Stimulated activated CD8-positive, alpha-beta memory T cell treated with anti-CD3 and anti-CD28 coated beads, Interleukin-15, amount 100 ng/mL, for 24 hours (primary cell): ENCODE data around the gene LRRC59.

Experiments
- DNase-seq: peaks from one replicate; pipeline ENCODE4 v3.0.0-alpha.2; 2020; ENCODE audit warnings: low read depth

Gene LRRC59

GRCh38 chr17:50361561-50362480 is 35.5 kb downstream of the LRRC59 start:
- DNase-seq: no peak

GRCh38 chr17:50360486-50361115 is 36.7 kb downstream of the LRRC59 start:
- no peak for DNase-seq

- no peak for DNase-seq
Measured at GRCh38 chr17:50359998-50360461, 37.3 kb downstream of the LRRC59 start.

- no peak for DNase-seq
Measured at GRCh38 chr17:50359005-50359699, 38.2 kb downstream of the LRRC59 start.

GRCh38 chr17:50358177-50358576 is 39.1 kb downstream of the LRRC59 start:
- DNase-seq: no peak

GRCh38 chr17:50356892-50357510 is 40.3 kb downstream of the LRRC59 start:
- no peak for DNase-seq

GRCh38 chr17:50356418-50356817 is 40.9 kb downstream of the LRRC59 start:
- DNase-seq: no peak

- DNase-seq: no peak
Measured at GRCh38 chr17:50355701-50356341, 41.5 kb downstream of the LRRC59 start.

GRCh38 chr17:50355336-50355700 is 42.0 kb downstream of the LRRC59 start:
- DNase-seq: no peak

GRCh38 chr17:50354776-50355175 is 42.5 kb downstream of the LRRC59 start:
- no peak for DNase-seq

GRCh38 chr17:50354198-50354597 is 43.1 kb downstream of the LRRC59 start:
- DNase-seq: no peak

- no peak for DNase-seq
Measured at GRCh38 chr17:50353600-50354195, 43.6 kb downstream of the LRRC59 start.

- DNase-seq: no peak
Measured at GRCh38 chr17:50352693-50353599, 44.4 kb downstream of the LRRC59 start.

- no peak for DNase-seq
Measured at GRCh38 chr17:50352072-50352692, 45.1 kb downstream of the LRRC59 start.

- DNase-seq: no peak
Measured at GRCh38 chr17:50350733-50351132, 46.6 kb downstream of the LRRC59 start.

GRCh38 chr17:50349243-50349600 is 48.1 kb downstream of the LRRC59 start:
- no peak for DNase-seq

- DNase-seq: no peak
Measured at GRCh38 chr17:50348522-50349242, 48.6 kb downstream of the LRRC59 start.

- DNase-seq: no peak
Measured at GRCh38 chr17:50347894-50348291, 49.4 kb downstream of the LRRC59 start.
